ENCODE data around the gene ASB4. TPM values are rescaled to one million over a fixed set of nuclear protein-coding genes. Genes with fewer than 3 reads are reported as not detected.
"Not testable (repeated sequence)": the region's sequence is repeated elsewhere in the genome, so short reads cannot be mapped to it uniquely, and the experiment has no call there.

The ASB4 gene
- total RNA-seq, 2 donors from 2014 or later = not detected

DNA sequence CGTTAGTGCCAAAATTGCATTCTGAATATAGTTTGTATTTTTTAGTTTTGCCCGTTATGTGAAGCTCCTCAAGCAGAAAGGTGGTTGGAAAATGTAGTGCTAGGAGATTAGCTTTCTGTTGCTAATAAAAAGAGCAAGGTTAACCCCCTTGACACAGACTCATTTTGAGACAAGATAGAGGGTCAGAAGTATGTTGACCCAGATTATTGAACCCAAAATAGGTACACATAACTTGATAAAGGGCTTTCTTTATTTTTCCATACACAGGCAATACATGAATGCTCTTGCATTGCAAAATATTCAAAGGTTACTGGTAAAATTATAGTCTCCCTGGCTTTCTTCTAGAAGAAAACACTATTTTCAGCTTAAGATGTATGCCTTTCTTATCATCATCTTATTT lies 40.9 kb upstream of the ASB4 start:
- 49 to 63% methylated on average over 2 of the region's 2 CpGs for WGBS, 2 donors
- DNase-seq (no peak), ATAC-seq (no peak)
- Histone ChIP-seq H3K9me3 (no peaks in the 10 kb centered on the region), H3K4me1 (no peaks in the 10 kb centered on the region), H3K36me3 (replicated peaks in 1 of 2; ENCODE audit: insufficient read depth in 1 of 2, low read depth in 2 of 2) (no peaks in the 10 kb centered on the region), H3K27ac (no peak overlapping the region), H3K4me3 (no peak overlapping the region), H3K27me3 (no peaks in the 10 kb centered on the region)
- intact Hi-C loops (cut with DNase I) = no loop called here
- TF ChIP-seq CTCF (IDR thresholded peaks at IDR 0.05) (no peak), POLR2A (IDR thresholded peaks at IDR 0.05) (no peak)

DNA sequence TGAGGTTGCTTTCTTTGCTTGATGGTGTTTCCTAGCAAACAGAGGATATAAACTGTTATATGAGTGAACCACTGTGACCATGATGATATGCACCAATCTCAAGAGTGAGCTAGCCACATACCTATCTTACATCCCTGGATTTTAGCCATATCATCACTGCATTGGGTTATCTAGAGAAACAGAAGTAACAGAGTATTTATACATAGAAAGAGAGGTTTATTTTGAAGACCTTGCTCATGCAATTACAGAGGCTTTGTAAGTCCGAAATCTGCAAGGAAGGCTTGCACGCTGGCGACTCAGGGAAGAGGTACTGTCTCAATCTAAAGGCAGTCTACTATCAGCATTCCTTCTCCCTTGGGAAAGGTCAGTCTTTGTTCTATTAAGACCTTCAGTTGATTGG lies 39.1 kb upstream of the ASB4 start:
- 95 to 98% methylated on average over 3 of the region's 3 CpGs for WGBS, 2 donors

DNA sequence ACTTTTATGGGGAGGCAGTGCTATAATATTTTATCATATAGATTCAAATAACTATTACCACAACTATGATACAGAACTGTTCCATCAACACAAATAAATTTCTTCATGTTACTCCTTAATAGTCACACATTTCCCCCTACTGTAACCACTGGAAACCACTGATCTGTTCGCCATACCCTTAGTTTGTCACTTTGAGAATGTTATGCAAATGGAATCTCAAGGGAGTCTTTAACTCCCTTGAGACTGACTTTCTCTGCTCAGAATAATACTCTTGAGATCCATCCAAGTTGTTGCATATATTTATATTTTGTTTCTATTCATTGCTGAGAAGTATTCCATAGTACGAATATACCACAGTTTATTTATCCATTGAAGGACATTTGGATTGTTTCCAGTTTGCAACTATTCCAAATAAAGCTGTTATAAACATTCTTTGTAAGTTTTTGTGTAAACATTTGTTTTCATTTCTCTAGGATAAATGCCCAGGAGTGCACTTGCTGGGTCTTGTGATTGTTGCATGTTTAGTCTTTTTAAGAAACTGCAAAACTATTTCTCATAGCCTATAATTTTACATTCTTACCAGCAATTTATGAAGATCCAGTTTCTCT lies 31.2 kb upstream of the ASB4 start:
- Histone ChIP-seq H3K36me3 (replicated peaks in 1 of 2; ENCODE audit: insufficient read depth in 1 of 2, low read depth in 2 of 2) (no peaks in the 10 kb centered on the region), H3K27ac (no peak overlapping the region), H3K9me3 (no peaks in the 10 kb centered on the region), H3K27me3 (no peaks in the 10 kb centered on the region), H3K4me1 (no peaks in the 10 kb centered on the region), H3K4me3 (no peak overlapping the region)
- TF ChIP-seq POLR2A (IDR thresholded peaks at IDR 0.05) (no peak), CTCF (IDR thresholded peaks at IDR 0.05) (no peak)
- intact Hi-C loops (cut with DNase I) = no loop called here
- no peak for DNase-seq
- WGBS, 2 donors = 48 to 57% methylated on average over 2 of the region's 2 CpGs
- no peak for ATAC-seq

More for the DNA sequence above, 39.1 kb upstream of the ASB4 start:
- H3K27me3 ChIP-seq = no peaks in the 10 kb centered on the region
- DNase-seq (no peak), ATAC-seq (no peak)
- no peak for TF ChIP-seq POLR2A (IDR thresholded peaks at IDR 0.05)
- no peak for TF ChIP-seq CTCF (IDR thresholded peaks at IDR 0.05)
- H3K36me3 ChIP-seq (replicated peaks in 1 of 2; ENCODE audit: insufficient read depth in 1 of 2, low read depth in 2 of 2) = no peaks in the 10 kb centered on the region
- H3K4me3 ChIP-seq = no peak overlapping the region
- H3K27ac ChIP-seq = no peak overlapping the region
- no peaks in the 10 kb centered on the region for H3K4me1 ChIP-seq
- H3K9me3 ChIP-seq = no peaks in the 10 kb centered on the region
- intact Hi-C loops (cut with DNase I) = no loop called here

- Histone ChIP-seq H3K4me1 (no peaks in the 10 kb centered on the region), H3K9me3 (no peaks in the 10 kb centered on the region), H3K27me3 (no peaks in the 10 kb centered on the region), H3K4me3 (no peak overlapping the region), H3K36me3 (replicated peaks in 1 of 2; ENCODE audit: insufficient read depth in 1 of 2, low read depth in 2 of 2) (no peaks in the 10 kb centered on the region), H3K27ac (no peak overlapping the region)
- intact Hi-C loops (cut with DNase I) = no loop called here
- DNase-seq (no peak), ATAC-seq (no peak)
- TF ChIP-seq POLR2A (IDR thresholded peaks at IDR 0.05) (no peak), CTCF (IDR thresholded peaks at IDR 0.05) (no peak)
These were observed 27.8 kb upstream of the ASB4 start for GRCh38 chr7:95457947-95458346.

DNA sequence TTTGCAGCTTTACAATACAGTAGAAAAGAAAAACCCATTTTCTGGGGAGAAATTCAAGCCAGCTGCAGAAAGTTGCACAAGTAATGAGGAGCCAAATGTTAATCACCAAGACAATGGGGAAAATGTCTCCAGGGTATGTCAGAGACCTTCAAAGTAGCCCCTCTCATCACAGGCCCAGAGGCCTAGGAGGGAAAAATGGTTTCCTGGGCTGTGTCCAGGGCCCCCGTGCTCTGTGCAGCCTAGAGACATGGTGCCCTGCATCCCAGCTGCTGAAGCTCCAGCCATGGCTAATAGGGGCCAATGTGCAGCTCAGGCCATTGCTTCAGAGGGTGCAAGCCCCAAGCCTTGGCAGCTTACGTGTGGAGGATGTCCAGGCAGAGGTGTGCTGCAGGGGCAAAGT lies 25.1 kb upstream of the ASB4 start:
- H3K27ac ChIP-seq; DNase-seq; H3K4me3 ChIP-seq; H3K4me1 ChIP-seq; intact Hi-C loops (cut with DNase I); H3K36me3 ChIP-seq (replicated peaks in 1 of 2; ENCODE audit: insufficient read depth in 1 of 2, low read depth in 2 of 2); H3K9me3 ChIP-seq; ATAC-seq; H3K27me3 ChIP-seq: not testable (repeated sequence)
- 81 to 100% methylated on average over 2 of the region's 2 CpGs for WGBS, 2 donors
